NT2/D1 (cell line): ENCODE data around the gene MYH1.
"Not testable (repeated sequence)": the region's sequence is repeated elsewhere in the genome, so short reads cannot be mapped to it uniquely, and the experiment has no call there.

Experiments used
- DNase-seq: peaks from one replicate; pipeline ENCODE4 v3.0.0-alpha.2; 2011; ENCODE audit warnings: low read depth, low spot score
- H3K27me3 ChIP-seq: 2 replicates; pipeline ENCODE4 v1.6.0; 2011; ENCODE audit warnings: mild to moderate bottlenecking; ENCODE audit not compliant: insufficient read length, insufficient read depth
- H3K36me3 ChIP-seq: 2 replicates; pipeline ENCODE4 v1.6.1; 2011; ENCODE audit warnings: mild to moderate bottlenecking, low read length, mixed read lengths; ENCODE audit not compliant: insufficient read depth, insufficient read length
- H3K4me1 ChIP-seq: 2 replicates; pipeline ENCODE4 v1.5.1; 2011; ENCODE audit not compliant: insufficient read depth, insufficient read length
- H3K4me3 ChIP-seq: 2 replicates; pipeline ENCODE4 v1.5.1; 2011; ENCODE audit warnings: low read depth; ENCODE audit not compliant: insufficient read length
- H3K9ac ChIP-seq: 2 replicates; pipeline ENCODE4 v1.6.0; 2011; ENCODE audit warnings: low read depth; ENCODE audit not compliant: insufficient read length
- H3K9me3 ChIP-seq: 2 replicates; pipeline ENCODE4 v1.5.1; 2011; ENCODE audit warnings: mild to moderate bottlenecking, low read length; ENCODE audit not compliant: insufficient read depth
- SUZ12 ChIP-seq: IDR thresholded peaks from 2 replicates; pipeline ENCODE4 v1.6.1; 2011; ENCODE audit not compliant: insufficient read length, insufficient read depth; ENCODE audit errors: extremely low read depth
- YY1 ChIP-seq: IDR thresholded peaks from 2 replicates; pipeline ENCODE4 v1.6.1; 2011; ENCODE audit not compliant: insufficient read length, insufficient read depth
- ZNF274 ChIP-seq: IDR thresholded peaks from 2 replicates; pipeline ENCODE4 v1.6.1; 2011; ENCODE audit warnings: mild to moderate bottlenecking, low read depth, low read length

The MYH1 gene

GRCh38 chr17:10547351-10547750 lies 29.0 kb upstream of the MYH1 start:
- Histone ChIP-seq H3K9me3 (no peaks in the 10 kb centered on the region; the same call in 1 of the 2 replicates), H3K27me3 (no peaks in the 10 kb centered on the region), H3K4me1 (no peaks in the 10 kb centered on the region), H3K4me3 (no peak overlapping the region), H3K9ac (no peak overlapping the region), H3K36me3 (no peaks in the 10 kb centered on the region)
- DNase-seq, result no peak
- no peak for TF ChIP-seq YY1
- TF ChIP-seq SUZ12, result no peak
- TF ChIP-seq ZNF274, result no peak

- H3K9me3 ChIP-seq, result peaks cover 17% of the 10 kb centered on the region
- not testable (repeated sequence) for H3K4me3 ChIP-seq, H3K9ac ChIP-seq, H3K4me1 ChIP-seq, H3K27me3 ChIP-seq, DNase-seq, H3K36me3 ChIP-seq
These were observed 25.1 kb upstream of the MYH1 start for GRCh38 chr17:10543486-10543885.

GRCh38 chr17:10541179-10541578 lies 22.8 kb upstream of the MYH1 start:
- H3K4me1 ChIP-seq, H3K9ac ChIP-seq, DNase-seq, H3K36me3 ChIP-seq, H3K4me3 ChIP-seq, H3K27me3 ChIP-seq: not testable (repeated sequence)
- peaks cover 17% of the 10 kb centered on the region for H3K9me3 ChIP-seq

GRCh38 chr17:10532026-10532425 lies 13.7 kb upstream of the MYH1 start:
- Histone ChIP-seq H3K27me3 (no peaks in the 10 kb centered on the region), H3K9me3 (no peaks in the 10 kb centered on the region), H3K4me3 (no peak overlapping the region), H3K9ac (no peak overlapping the region), H3K4me1 (no peaks in the 10 kb centered on the region), H3K36me3 (no peaks in the 10 kb centered on the region)
- no peak for DNase-seq
- TF ChIP-seq YY1, result no peak

- Histone ChIP-seq H3K27me3 (no peaks in the 10 kb centered on the region), H3K9ac (no peak overlapping the region), H3K36me3 (no peaks in the 10 kb centered on the region), H3K9me3 (no peaks in the 10 kb centered on the region), H3K4me1 (no peaks in the 10 kb centered on the region), H3K4me3 (no peak overlapping the region)
- no peak for DNase-seq
- TF ChIP-seq SUZ12 (no peak), YY1 (no peak), ZNF274 (no peak)
These were observed 9.1 kb upstream of the MYH1 start for GRCh38 chr17:10527419-10527818.

- Histone ChIP-seq H3K9ac (no peak overlapping the region), H3K36me3 (no peaks in the 10 kb centered on the region), H3K4me1 (no peaks in the 10 kb centered on the region), H3K4me3 (no peak overlapping the region), H3K27me3 (no peaks in the 10 kb centered on the region), H3K9me3 (no peaks in the 10 kb centered on the region)
- TF ChIP-seq ZNF274 (no peak), YY1 (no peak), SUZ12 (no peak)
- no peak for DNase-seq
These were observed 8.2 kb upstream of the MYH1 start for GRCh38 chr17:10526517-10526916.

GRCh38 chr17:10523064-10523463 lies 4.7 kb upstream of the MYH1 start:
- Histone ChIP-seq H3K4me3 (no peak overlapping the region), H3K27me3 (no peaks in the 10 kb centered on the region), H3K9ac (no peak overlapping the region), H3K9me3 (no peaks in the 10 kb centered on the region), H3K4me1 (no peaks in the 10 kb centered on the region), H3K36me3 (no peaks in the 10 kb centered on the region)
- TF ChIP-seq ZNF274, result no peak
- no peak for TF ChIP-seq YY1
- no peak for TF ChIP-seq SUZ12
- DNase-seq, result no peak

- Histone ChIP-seq H3K4me1 (no peaks in the 10 kb centered on the region), H3K9me3 (no peaks in the 10 kb centered on the region), H3K4me3 (no peak overlapping the region), H3K27me3 (no peaks in the 10 kb centered on the region), H3K9ac (no peak overlapping the region), H3K36me3 (no peaks in the 10 kb centered on the region)
- no peak for DNase-seq
- TF ChIP-seq YY1, result no peak
- no peak for TF ChIP-seq ZNF274
- TF ChIP-seq SUZ12, result no peak
These were observed 3.6 kb upstream of the MYH1 start for GRCh38 chr17:10521949-10522348.

- no peaks in the 10 kb centered on the region for H3K27me3 ChIP-seq
- no peak overlapping the region for H3K4me3 ChIP-seq
- no peak overlapping the region for H3K9ac ChIP-seq
- no peaks in the 10 kb centered on the region for H3K9me3 ChIP-seq
- TF ChIP-seq ZNF274 (no peak), YY1 (no peak), SUZ12 (no peak)
- H3K36me3 ChIP-seq, result no peaks in the 10 kb centered on the region
- no peaks in the 10 kb centered on the region for H3K4me1 ChIP-seq
- DNase-seq, result no peak
These were observed 1.7 kb downstream of the MYH1 start for GRCh38 chr17:10516638-10517037.
